Measurements from ENCODE around the gene METTL16. TPM values are rescaled to one million over a fixed set of nuclear protein-coding genes. Genes with fewer than 3 reads are reported as not detected.

METTL16 gene
- total RNA-seq, 1 experiment from 2014 or later: 54.1 TPM

DNA sequence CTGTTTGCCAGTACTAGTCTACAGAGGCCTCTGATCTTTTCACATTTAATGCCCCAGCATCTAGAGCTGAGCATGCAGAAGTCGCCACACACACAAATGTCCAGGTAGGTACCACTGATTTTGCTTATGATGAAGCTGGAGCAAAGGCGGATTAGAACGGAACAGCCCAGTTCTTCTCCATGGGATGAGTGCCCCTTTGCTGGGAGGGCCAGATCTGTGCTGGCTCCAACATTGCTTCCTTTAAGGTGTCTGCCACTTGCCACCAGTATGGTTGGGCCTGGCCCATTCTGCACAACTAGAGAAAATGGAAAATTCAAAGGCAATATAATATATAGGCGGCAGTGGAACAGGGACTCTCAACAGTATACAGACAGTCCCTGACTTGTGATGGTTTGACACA lies 108.6 kb downstream of the METTL16 start (continued):
- TF ChIP-seq EMX1 (CRISPR knock-in tag; IDR thresholded peaks at IDR 0.05): no peak
- TF ChIP-seq JAZF1 (CRISPR knock-in tag; IDR thresholded peaks at IDR 0.05): no peak

DNA sequence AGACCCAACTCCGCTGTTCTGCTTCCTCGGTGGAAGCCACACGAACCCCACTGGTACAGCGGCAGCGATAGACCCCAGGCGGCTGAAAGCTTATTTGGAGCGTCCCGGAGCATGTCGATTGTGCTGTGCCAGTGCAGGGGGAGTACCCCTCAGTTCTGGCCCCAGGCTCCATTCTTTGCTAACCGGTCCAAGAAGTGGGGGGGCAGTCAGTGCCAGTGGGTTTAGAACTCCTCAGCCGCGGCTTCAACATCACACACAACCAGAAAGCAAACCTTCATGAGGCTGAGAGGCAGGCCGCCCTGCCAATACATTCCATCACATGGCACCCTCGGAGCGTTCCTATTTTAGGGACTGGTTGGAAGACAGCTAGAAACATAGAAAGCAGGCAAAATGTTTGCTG lies 109.1 kb downstream of the METTL16 start:
- Mint-ChIP-seq H3K27ac (peak overlapping the region; percentile 85), H3K27me3 (ENCODE audit: low read depth) (0 out of 2 replicates have a peak, but pooled peaks cover 5% of the 10 kb centered on the region), H3K36me3 (no peaks in the 10 kb centered on the region), H3K4me3 (peak overlapping the region; percentile 81), H3K9me3 (no peaks in the 10 kb centered on the region), H3K4me1 (peaks cover 18% of the 10 kb centered on the region)
- ATAC-seq: no peak
- ChIA-PET CTCF (interaction anchor here (1.0 to 7.0 kb wide), 3 partner anchors 13 to 34 kb away, joined by 4 to 60 read pairs (median 48); no protein-coding TSS in a partner anchor), POLR2A (interaction anchor here (0.6 to 1.9 kb wide), 3 partner anchors 10 to 11 kb away, joined by 3 to 13 read pairs (median 3); no protein-coding TSS in a partner anchor)
- TF ChIP-seq SP1 (CRISPR knock-in tag; conservative IDR thresholded peaks at IDR 0.05): no peak
- TF ChIP-seq, protein P1, sequence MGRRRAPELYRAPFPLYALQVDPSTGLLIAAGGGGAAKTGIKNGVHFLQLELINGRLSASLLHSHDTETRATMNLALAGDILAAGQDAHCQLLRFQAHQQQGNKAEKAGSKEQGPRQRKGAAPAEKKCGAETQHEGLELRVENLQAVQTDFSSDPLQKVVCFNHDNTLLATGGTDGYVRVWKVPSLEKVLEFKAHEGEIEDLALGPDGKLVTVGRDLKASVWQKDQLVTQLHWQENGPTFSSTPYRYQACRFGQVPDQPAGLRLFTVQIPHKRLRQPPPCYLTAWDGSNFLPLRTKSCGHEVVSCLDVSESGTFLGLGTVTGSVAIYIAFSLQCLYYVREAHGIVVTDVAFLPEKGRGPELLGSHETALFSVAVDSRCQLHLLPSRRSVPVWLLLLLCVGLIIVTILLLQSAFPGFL (CRISPR knock-in tag; IDR thresholded peaks at IDR 0.05; ENCODE audit: borderline replicate concordance): no peak
- no peak for TF ChIP-seq ATF3 (CRISPR knock-in tag; conservative IDR thresholded peaks at IDR 0.05)
- TF ChIP-seq, protein P2, sequence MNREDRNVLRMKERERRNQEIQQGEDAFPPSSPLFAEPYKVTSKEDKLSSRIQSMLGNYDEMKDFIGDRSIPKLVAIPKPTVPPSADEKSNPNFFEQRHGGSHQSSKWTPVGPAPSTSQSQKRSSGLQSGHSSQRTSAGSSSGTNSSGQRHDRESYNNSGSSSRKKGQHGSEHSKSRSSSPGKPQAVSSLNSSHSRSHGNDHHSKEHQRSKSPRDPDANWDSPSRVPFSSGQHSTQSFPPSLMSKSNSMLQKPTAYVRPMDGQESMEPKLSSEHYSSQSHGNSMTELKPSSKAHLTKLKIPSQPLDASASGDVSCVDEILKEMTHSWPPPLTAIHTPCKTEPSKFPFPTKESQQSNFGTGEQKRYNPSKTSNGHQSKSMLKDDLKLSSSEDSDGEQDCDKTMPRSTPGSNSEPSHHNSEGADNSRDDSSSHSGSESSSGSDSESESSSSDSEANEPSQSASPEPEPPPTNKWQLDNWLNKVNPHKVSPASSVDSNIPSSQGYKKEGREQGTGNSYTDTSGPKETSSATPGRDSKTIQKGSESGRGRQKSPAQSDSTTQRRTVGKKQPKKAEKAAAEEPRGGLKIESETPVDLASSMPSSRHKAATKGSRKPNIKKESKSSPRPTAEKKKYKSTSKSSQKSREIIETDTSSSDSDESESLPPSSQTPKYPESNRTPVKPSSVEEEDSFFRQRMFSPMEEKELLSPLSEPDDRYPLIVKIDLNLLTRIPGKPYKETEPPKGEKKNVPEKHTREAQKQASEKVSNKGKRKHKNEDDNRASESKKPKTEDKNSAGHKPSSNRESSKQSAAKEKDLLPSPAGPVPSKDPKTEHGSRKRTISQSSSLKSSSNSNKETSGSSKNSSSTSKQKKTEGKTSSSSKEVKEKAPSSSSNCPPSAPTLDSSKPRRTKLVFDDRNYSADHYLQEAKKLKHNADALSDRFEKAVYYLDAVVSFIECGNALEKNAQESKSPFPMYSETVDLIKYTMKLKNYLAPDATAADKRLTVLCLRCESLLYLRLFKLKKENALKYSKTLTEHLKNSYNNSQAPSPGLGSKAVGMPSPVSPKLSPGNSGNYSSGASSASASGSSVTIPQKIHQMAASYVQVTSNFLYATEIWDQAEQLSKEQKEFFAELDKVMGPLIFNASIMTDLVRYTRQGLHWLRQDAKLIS (CRISPR knock-in tag; IDR thresholded peaks at IDR 0.05; ENCODE audit: borderline replicate concordance): no peak
- DNase-seq (ENCODE audit: low spot score): no peak

DNA sequence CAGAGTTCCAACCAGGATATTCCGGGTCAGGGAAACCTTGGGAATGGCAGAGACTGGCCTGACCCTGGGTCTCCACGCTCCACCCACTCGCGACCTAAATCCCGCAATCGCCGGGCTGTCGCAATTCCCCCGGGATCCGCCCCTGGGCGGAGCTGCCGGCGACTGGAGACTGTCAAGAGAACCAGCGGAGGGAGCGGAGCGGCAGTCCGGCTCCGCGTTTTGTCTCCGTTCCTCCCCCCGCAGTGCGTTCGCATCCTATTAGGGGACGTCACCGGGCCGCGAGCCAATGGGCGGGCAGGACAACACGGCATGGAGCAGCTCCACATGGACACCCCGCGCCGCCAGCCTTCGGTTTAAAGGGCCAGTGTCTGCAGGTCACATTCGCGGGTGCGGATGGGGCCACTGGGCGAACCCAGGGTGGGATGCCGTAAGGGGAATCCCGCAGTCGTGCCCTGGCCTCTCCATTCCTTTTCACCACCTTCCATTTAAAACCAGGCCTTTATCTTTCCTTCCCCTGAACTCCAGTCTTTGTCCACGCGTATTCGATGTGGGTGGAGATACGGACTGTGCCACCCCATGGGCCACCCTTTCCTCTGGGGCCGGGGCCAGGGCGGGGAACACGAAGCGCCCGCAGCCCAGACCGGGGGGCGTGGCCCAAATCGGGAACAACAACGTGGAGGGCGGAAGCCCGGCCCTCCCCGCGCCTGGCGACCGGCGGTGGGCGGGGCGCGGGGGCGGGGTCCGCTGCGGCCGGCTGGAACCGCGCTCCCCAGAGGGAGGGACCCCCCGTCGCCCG lies 110.1 kb downstream of the METTL16 start:
- POLR2A ChIA-PET: interaction anchor here (0.6 to 1.9 kb wide), 6 partner anchors 9 to 115 kb away, joined by 3 to 13 read pairs (median 4); no protein-coding TSS in a partner anchor
- no peaks in the 10 kb centered on the region for H3K9me3 Mint-ChIP-seq
- peak overlapping the region; percentile 100 for H3K27ac Mint-ChIP-seq
- CTCF ChIA-PET: interaction anchor here (0.8 to 7.0 kb wide), 9 partner anchors 9 to 753 kb away, joined by 3 to 60 read pairs (median 4); partner anchors contain the start of gene SGSM2
- ATAC-seq (peak; percentile 36), DNase-seq (ENCODE audit: low spot score) (peak; percentile 100)
- no peaks in the 10 kb centered on the region for H3K36me3 Mint-ChIP-seq
- H3K4me1 Mint-ChIP-seq: peaks cover 25% of the 10 kb centered on the region
- H3K4me3 Mint-ChIP-seq: peak overlapping the region; percentile 89
- H3K27me3 Mint-ChIP-seq (ENCODE audit: low read depth): 0 out of 2 replicates have a peak, but pooled peaks cover 5% of the 10 kb centered on the region
- TF ChIP-seq ERG (CRISPR knock-in tag; IDR thresholded peaks at IDR 0.05) (0 out of 2 replicates have a peak, but pooled peaks have one; percentile 4), ARID4B (CRISPR knock-in tag; IDR thresholded peaks at IDR 0.05; ENCODE audit: borderline replicate concordance) (0 out of 2 replicates have a peak, but pooled peaks have one; percentile 17), SMAD3 (CRISPR knock-in tag; IDR thresholded peaks at IDR 0.05; ENCODE audit: borderline replicate concordance) (no peak), NFYB (CRISPR knock-in tag; conservative IDR thresholded peaks at IDR 0.05; ENCODE audit: low read depth) (peak; percentile 76), NFE2L1 (CRISPR knock-in tag; IDR thresholded peaks at IDR 0.05) (peak; percentile 47; the same call in 1 of the 2 replicates), FOXK1 (CRISPR knock-in tag; IDR thresholded peaks at IDR 0.05) (peak; percentile 100), SOX15 (CRISPR knock-in tag; IDR thresholded peaks at IDR 0.05) (no peak), IRF2 (CRISPR knock-in tag; IDR thresholded peaks at IDR 0.05; ENCODE audit: borderline replicate concordance, low read depth) (no peak)
- TF ChIP-seq, protein P3, sequence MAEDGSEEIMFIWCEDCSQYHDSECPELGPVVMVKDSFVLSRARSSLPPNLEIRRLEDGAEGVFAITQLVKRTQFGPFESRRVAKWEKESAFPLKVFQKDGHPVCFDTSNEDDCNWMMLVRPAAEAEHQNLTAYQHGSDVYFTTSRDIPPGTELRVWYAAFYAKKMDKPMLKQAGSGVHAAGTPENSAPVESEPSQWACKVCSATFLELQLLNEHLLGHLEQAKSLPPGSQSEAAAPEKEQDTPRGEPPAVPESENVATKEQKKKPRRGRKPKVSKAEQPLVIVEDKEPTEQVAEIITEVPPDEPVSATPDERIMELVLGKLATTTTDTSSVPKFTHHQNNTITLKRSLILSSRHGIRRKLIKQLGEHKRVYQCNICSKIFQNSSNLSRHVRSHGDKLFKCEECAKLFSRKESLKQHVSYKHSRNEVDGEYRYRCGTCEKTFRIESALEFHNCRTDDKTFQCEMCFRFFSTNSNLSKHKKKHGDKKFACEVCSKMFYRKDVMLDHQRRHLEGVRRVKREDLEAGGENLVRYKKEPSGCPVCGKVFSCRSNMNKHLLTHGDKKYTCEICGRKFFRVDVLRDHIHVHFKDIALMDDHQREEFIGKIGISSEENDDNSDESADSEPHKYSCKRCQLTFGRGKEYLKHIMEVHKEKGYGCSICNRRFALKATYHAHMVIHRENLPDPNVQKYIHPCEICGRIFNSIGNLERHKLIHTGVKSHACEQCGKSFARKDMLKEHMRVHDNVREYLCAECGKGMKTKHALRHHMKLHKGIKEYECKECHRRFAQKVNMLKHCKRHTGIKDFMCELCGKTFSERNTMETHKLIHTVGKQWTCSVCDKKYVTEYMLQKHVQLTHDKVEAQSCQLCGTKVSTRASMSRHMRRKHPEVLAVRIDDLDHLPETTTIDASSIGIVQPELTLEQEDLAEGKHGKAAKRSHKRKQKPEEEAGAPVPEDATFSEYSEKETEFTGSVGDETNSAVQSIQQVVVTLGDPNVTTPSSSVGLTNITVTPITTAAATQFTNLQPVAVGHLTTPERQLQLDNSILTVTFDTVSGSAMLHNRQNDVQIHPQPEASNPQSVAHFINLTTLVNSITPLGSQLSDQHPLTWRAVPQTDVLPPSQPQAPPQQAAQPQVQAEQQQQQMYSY (CRISPR knock-in tag; IDR thresholded peaks at IDR 0.05): peak; percentile 98
